CD4-positive, alpha-beta T cell treated with Interleukin-21 for 1 hour (primary cell): ENCODE measurements around the gene CTSD.
"Not testable (repeated sequence)": the region's sequence is repeated elsewhere in the genome, so short reads cannot be mapped to it uniquely, and the experiment has no call there.

Experiments
- DNase-seq: peaks from one replicate; pipeline ENCODE4 v3.0.0-alpha.2; 2020

Gene CTSD

GRCh38 chr11:1782031-1782590, 18.4 kb upstream of the CTSD start:
- DNase-seq, result no peak

DNA sequence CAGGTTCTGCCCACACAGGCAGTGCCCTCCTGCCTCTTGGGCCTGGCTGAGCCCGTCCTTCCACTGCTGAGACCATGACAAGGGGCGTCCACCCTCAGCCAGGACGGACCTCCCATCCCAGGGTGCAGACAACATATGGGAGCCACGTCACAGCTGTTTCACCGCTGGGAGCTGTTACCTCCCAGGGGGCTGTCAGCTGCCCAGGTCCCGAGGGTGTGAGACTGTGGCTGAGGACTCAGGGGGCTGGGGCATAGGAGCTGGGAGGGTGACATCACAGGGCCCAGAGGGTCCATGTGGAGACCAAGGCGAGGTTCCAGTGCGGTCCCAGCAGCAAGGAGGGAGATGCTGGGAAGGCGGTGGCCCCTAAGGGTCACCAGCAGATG, 17.9 kb upstream of the CTSD start:
- no peak for DNase-seq

- no peak for DNase-seq
These were observed 17.2 kb upstream of the CTSD start for GRCh38 chr11:1780700-1781592.

DNA sequence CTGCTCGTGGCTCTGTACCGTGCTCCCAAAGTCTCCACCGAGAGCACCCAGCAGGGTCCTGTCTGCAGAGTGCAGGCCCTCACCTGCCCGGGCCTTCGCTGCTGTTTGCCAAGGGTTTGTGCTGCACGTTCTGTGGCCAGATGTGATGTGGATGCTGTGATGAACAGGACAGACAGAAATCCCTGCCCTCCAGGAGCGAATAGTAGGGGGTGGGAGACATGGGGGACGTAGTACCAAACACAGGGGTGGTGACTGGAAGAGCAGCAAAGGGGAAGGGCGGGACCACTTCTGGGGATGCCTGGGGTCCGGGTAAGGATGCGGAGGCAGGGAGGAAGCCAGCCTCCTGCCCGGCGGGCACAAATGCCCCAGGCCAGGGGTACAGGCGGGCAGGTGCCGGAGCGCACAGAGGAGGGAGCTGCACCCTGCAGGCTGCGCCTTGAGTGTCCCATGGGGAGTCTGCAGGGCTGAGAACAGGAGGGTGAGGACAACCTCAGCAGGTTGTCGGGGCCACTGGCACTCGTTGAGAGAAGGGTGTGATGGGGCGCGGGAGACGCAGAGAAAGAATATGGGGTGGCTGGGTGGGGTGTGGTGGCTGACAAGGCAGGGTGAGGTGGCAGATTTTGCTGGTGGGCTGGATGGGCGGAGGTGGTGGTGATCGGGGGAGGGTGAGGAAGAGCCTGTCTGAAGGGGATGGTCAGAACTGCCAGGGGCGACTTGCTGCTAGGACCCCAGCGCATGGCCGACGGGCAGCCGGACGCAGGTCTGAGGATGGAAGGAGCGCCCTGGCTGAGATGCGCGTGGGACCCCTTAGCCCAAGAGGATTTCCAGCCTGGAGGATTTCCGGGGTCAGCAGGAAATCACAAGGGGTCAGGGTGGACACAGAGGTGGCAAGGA, 16.3 kb upstream of the CTSD start:
- no peak for DNase-seq

DNA sequence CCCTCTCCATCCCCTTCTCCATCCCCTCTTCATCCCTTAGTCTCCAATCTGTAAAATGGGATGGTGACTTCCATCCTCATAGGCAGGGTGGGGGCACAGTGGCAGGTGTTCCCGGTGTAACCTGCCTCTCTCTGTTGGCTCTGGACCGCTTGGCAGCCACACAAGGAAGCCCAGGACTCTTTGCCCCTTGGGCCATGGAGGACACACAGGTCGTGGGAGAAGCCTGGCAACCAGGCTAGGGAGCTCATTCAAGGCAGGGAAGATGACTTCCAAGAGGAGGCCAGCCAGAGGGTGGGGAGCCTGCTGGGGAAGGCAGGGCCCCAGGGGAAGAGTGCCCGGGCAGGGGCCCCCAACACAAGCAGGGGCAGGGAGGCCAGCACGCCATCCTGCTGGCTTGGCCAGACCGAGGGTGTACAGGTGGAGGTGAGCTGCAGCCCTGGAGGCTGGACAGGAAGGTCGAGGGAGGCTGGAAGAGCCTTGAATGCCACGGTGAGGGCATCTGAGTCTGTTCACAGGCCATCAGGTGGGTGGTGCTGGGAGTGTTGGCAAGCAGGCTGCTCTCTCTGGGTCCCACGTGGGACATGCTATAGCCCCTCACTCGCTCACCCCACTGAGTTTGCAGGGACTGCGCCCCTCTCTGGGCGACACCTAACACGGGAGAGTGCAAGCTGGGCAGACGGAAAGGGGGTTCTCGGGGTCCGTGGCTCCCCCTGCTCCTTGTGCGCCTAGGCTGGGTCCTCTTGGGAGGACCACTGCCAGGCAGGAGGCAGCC, 15.5 kb upstream of the CTSD start:
- no peak for DNase-seq

DNA sequence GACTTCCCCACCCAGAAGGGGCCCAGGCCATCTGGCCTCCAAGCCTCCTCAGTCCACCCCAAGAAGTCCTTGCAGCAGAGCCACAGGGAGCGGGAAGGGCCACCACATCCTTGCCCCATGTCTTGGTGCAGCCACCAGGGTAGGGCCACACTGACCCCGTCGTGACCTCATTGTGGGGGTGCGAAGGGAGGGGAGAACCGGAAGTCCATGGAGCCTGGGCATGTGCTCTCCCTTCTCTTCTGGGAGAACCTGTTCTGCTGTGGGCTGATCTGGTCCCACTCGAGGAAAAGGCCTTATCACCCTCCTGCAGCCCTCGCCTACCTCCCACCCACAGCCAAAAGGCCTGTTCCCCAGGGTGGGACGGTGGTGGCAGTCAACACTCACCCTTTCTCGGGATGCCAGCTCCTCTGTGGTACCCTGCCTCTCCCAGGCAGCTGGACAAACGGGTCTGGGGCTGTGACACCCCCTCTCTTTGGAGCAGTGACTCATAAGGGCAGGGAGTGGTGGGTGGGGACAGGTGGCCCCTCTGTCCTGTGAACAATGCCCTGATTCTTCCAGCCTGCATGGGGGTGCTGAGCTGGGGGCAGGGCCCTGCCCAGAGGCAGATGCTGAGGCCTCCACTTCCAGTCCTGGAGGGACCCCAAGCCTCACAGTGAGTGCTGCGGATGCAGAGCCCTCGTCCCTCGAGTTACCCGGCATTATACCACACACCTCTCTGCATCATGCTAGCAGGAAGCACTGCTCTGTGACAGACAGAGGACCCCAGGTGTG, 14.6 kb upstream of the CTSD start:
- no peak for DNase-seq

DNA sequence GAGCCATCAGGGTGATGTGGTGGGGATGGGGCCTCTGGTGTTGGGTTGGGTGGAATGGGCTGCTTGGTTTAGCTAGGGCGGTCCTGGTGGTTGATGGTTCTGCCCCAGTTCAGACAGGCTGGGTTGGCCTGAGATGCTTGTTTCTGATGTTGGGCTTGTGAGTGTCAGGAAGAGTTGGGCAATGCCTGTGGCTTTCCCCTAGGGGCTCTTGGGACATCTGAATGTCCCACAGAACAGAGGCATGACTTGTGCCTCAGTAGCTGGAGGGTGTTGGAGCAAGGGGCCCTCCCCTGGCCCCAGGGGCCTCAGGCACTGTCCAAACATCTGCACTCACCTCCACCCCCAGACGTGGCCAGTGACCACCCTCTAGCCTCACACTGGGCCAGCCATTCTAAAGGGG, 14.0 kb upstream of the CTSD start:
- DNase-seq, result no peak

- DNase-seq, result no peak
These were observed 13.4 kb upstream of the CTSD start for GRCh38 chr11:1776944-1777715.

GRCh38 chr11:1776331-1776851, 12.7 kb upstream of the CTSD start:
- DNase-seq, result no peak

- no peak for DNase-seq
These were observed 11.2 kb upstream of the CTSD start for GRCh38 chr11:1774886-1775285.

- no peak for DNase-seq
These were observed 10.3 kb upstream of the CTSD start for GRCh38 chr11:1773994-1774550.

- DNase-seq, result no peak
These were observed 9.6 kb upstream of the CTSD start for GRCh38 chr11:1773131-1773993.

DNA sequence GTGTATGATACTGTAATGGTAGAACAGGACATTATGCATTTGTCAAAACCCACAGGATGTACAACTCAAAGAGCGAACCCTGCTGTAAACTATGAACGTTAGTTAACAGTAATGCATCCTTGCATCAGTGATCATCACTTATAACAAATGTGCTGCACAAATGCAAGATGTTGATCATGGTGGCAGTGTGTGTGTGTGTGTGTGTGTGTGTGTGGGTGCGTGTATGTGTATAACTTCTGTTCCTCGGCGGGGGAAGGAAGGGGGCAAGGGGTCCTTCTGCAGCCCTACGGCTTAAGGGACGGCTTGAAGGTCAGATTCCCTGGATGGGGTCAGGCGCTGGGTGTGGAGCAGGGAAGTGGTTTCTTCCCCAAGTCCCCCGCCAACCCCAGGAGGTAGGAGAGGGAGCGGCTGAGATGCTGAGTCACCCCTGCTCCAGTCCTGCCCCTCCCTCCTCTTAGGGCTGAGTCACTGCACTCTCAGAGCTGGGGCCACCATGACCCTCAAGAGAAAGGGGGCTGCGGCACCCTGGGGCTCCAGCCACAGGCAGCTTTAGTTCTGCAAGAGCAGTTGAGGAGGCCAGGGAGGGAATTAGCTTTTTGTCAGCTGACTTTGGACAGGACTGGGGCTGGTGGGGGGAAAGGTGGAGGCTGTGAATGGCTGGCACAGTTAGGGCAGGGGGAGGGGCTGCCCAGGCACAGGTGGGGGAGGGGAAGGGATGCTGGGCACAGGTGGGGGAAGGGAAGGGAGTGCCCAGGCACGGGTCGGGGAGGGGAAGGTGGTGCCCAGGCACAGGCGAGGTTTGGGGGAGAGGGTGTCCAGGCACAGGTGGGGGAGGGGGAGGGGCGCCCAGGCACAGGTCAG, 8.8 kb upstream of the CTSD start:
- DNase-seq, result peak; percentile 44

DNA sequence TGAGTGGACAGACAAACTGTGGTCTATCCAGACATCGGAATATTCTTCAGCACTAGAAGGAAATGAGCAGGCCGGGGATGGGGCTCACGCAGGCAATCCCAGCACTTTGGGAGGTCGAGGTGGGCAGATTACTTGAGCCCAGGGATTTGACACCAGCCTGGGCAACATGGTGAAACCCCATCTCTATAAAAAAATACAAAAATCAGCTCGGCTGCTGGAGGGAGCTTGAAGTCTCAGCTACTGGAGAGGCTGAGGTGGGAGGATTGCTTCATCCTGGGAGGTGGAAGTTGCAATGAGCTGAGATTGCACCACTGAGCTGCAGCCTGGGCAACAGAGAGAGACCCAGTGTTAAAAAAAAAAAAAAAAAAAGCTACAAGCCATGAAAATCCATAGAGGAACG, 8.0 kb upstream of the CTSD start:
- DNase-seq, result no peak

- DNase-seq, result no peak
These were observed 7.5 kb upstream of the CTSD start for GRCh38 chr11:1771273-1771672.

DNA sequence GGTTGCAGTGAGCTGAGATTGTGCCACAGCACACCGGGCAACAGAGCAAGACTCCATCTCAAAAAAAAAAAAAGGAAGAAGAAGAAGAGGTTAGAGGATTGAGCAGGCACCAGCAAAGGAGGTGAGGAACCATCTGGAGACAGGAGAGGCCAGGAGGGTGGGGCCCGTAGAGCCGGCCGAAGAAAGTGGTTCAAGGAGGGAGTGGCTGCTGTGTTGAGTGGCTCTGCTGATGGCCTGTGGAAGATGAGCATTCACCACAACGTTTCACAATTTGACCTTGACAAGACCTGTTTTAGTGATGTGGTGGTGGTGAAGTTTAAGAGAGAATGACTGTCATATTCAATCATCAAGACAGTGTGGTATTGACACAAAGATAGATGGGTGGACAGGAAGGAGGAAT, 6.8 kb upstream of the CTSD start:
- no peak for DNase-seq

- DNase-seq, result no peak
These were observed 6.3 kb upstream of the CTSD start for GRCh38 chr11:1770061-1770460.

- DNase-seq, result not testable (repeated sequence)
These were observed 5.7 kb upstream of the CTSD start for GRCh38 chr11:1769304-1769936.
